HG02884 (cell line): ENCODE measurements around the gene TMPRSS15.

Experiments used
- ATAC-seq: cut with Tn5 transposase; IDR thresholded peaks from one replicate; pipeline ENCODE4 v1.9.1; 2021; ENCODE audit warnings: mild to moderate bottlenecking, moderate library complexity; ENCODE audit not compliant: unreplicated experiment

Gene TMPRSS15

DNA sequence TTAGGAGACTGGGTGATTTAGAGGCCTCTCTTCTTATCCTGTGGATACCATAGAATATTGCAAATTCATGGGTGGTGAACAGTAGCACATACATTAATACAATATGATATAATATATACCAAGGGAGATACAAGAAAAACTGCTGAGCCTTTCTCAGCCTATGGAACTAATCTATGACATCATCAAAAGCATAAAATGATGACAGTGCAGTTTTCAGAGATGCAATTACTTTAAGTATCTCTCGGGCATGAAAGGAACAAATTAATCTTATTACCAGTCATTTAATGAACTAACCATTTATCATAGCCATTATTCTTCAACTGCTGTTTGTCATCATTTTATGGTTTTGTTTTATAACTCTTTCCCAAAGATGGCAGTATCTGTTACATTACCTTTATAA, 155.4 kb downstream of the TMPRSS15 start:
- no peak for ATAC-seq

DNA sequence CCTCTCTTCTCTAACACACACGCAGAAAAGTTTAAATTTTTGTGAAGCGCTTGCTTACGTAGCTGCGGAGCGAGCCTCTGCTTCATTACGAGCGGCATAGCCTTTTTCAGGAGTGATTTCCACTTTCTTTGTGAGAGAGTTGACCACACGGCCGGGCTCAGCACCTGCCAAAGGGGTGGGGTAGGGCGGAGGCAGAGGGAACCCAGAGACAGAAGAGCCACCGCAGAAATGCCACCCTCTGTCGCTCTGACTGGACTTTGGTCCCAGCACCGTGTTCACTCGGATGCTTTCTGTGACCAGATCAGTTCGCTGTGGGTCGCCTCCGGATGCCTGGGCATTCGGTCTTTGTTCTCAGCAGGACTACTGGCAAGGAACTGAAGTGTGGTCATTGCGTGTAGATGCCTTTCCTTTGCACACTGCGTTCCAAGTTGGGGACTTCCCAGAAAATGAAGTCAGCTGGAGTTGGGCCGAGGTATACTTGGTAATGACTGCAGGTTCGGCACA, 158.1 kb downstream of the TMPRSS15 start:
- ATAC-seq: no peak

DNA sequence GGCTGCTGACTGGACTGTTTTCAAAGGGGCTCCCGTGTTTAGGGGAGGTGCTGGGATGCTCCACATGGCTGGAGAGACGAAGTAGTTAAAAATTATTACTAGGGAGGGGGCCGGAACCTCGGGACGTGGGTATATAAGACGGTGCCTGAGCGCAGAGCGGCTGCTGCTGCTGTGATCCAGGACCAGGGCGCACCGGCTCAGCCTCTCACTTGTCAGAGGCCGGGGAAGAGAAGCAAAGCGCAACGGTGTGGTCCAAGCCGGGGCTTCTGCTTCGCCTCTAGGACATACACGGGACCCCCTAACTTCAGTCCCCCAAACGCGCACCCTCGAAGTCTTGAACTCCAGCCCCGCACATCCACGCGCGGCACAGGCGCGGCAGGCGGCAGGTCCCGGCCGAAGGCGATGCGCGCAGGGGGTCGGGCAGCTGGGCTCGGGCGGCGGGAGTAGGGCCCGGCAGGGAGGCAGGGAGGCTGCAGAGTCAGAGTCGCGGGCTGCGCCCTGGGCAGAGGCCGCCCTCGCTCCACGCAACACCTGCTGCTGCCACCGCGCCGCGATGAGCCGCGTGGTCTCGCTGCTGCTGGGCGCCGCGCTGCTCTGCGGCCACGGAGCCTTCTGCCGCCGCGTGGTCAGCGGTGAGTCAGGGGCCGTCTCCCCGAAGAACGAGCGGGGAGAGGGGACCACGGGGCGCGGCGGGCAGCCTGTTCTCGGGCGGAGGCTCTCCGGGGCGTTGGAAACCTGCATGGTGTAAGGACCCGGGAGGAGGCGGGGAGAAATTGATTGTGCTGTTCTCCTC, 158.7 kb downstream of the TMPRSS15 start, which contains the start of gene CHODL:
Gene CHODL (plus strand): TSS at position 163 of the 793 bp plus-strand sequence. CDS start 391 bp downstream, at position 554.
- no peak for ATAC-seq

DNA sequence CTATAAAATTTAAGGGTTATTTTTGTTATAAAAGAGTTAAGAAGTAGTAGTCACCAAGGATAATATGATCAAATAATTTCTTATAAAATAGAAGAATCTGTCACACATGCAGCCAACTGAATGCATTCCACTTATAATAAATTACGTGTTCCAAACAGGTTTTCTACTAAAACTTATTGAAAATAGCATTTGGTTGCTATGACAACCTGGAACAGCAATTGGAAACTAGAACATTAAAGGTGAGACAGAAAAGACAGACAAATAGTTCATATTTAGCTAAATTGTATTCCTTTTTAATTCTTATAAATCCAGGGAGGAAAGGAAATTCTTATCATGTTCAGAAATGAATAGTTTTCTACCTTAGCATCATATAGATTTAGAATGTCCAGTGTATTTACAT, 168.0 kb downstream of the TMPRSS15 start:
- no peak for ATAC-seq

DNA sequence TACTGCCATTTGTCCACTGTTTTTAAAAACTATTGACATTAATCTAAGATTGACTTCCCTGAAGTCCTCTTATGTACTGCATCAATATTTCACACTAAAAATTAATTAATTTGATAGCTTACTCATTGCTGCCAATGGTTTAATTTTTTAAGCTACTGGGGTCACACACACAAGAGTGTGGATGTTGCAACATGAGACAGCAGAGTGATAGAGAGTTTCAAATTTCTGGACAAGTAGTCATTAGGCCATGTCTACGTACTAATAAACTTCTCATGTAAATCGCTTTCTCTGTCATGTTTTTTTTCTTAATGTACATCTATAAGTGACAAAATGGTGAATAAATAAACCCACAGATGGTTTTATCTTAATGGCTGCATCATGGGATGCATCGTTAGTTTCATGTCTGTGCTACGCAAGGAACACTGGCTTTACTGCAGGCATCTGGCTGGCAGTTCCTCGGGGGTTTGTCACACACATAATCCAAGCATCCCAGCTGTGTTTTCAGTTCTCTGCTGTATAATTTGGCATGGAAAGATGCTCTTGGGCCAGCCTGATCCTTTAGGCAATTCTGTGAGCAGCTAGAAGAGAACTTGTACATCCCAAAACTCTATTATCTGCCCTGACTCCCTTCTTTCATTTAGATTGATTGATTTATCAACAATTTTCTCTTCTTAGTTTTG, 175.4 kb downstream of the TMPRSS15 start:
- no peak for ATAC-seq

DNA sequence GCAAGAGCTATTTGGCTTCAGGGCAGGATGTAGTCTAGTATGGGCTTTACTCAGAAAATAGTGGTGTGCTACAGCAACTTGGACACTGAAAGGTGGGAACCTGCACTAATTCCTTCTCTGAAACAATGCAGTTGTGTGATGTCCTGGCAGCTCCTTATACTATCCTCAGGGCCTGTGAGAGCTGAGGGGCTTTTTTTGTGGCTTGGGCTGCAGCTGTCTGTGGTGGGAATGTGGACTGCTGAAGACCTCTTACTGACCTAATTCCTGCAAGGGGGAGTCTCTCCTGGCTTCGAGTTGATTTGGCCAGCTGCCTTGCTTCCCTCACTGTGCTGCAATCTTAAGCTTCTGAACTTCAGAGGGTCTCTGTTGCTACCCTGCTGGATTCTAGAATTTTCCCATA, 181.2 kb downstream of the TMPRSS15 start:
- no peak for ATAC-seq

DNA sequence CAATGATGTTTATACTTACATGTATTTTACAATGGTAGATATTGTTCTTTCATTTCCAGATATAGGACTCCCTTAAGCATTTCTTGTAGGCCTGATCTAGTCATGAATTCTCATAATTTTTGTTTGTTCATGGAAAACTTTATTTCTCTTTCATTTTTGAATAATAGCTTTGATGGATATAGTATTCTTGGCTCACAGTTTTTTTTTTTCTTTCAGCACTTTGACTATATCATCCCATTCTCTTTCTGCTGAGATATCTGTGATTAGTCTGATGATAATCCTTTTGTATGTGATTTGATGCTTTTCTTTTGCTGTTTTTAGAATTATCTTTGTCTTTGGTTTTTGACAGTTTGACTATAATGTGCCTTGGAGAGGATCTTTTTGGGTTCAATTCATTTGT, 183.1 kb downstream of the TMPRSS15 start:
- ATAC-seq: no peak
